GM12874 (cell line): ENCODE results near the gene SNX7.

Source experiments
- TF ChIP-seq, protein P1 (sequence below): IDR thresholded peaks from 2 replicates; pipeline ENCODE4 v1.5.1; 2011; ENCODE audit warnings: low read depth, mild to moderate bottlenecking, control low read depth, low read length, moderate library complexity; ENCODE audit not compliant: insufficient read depth

Gene SNX7

GRCh38 chr1:98766255-98766654 is 104.7 kb downstream of the SNX7 start:
- TF ChIP-seq, protein P1, sequence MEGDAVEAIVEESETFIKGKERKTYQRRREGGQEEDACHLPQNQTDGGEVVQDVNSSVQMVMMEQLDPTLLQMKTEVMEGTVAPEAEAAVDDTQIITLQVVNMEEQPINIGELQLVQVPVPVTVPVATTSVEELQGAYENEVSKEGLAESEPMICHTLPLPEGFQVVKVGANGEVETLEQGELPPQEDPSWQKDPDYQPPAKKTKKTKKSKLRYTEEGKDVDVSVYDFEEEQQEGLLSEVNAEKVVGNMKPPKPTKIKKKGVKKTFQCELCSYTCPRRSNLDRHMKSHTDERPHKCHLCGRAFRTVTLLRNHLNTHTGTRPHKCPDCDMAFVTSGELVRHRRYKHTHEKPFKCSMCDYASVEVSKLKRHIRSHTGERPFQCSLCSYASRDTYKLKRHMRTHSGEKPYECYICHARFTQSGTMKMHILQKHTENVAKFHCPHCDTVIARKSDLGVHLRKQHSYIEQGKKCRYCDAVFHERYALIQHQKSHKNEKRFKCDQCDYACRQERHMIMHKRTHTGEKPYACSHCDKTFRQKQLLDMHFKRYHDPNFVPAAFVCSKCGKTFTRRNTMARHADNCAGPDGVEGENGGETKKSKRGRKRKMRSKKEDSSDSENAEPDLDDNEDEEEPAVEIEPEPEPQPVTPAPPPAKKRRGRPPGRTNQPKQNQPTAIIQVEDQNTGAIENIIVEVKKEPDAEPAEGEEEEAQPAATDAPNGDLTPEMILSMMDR = no peak

DNA sequence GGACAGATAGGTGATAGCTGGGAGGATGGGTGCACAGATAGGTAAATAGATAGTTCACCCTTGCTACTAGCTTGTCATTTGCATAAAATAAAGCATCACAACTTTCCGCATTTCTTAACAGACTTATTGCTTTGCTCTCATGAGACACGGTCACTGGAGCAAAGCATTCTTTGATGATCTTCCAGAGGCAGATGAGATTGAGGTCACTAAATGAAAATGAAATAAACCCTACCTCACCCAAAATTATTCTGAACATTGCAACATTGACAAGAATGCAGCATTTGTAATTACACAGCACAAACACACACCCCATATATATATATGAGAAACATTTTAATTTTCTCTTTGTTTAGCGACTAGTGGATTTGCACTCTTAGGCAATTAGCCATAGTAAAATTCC is 107.6 kb downstream of the SNX7 start:
- TF ChIP-seq, protein P1 = no peak

- TF ChIP-seq, protein P1 = no peak
These were observed 120.4 kb downstream of the SNX7 start for GRCh38 chr1:98781906-98782305.

DNA sequence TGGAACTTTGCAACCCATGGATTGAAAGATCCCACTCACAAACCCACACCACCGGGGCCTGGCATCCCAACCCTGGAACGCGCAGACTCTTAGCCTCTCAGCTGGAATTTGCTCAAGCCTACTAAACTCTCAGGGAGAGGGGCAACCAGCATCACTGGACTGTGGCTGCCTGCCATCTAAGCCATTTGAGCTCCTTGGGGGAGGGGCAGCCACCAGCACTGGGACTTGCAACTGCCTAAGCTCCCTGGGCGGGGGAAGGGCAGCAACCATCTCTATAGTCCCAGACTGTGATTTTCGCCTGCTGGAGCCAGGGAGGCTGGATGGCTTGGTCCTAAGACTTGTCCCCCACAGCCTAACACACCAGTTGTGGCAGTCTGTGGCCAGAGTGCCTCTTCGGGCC is 122.3 kb downstream of the SNX7 start:
- TF ChIP-seq, protein P1 = no peak

- TF ChIP-seq, protein P1 = no peak
These were observed 130.0 kb downstream of the SNX7 start for GRCh38 chr1:98791498-98791897.

GRCh38 chr1:98792123-98792522 is 130.6 kb downstream of the SNX7 start:
- TF ChIP-seq, protein P1 = no peak

GRCh38 chr1:98793136-98793535 is 131.6 kb downstream of the SNX7 start:
- TF ChIP-seq, protein P1 = no peak
